SJCRH30 (cell line): ENCODE data around the gene SPARCL1. TPM values are rescaled to one million over a fixed set of nuclear protein-coding genes. Genes with fewer than 3 reads are reported as not detected.
A peak's percentile ranks its signal among the peaks of the same experiment; 100 is the strongest.
"Not testable (repeated sequence)": the region's sequence is repeated elsewhere in the genome, so short reads cannot be mapped to it uniquely, and the experiment has no call there.

Experiments used
- DNase-seq, 2 experiments: peaks; one replicate each; pipeline ENCODE4 v3.0.0-alpha.2; 2015 to 2020
- H3K27ac ChIP-seq: fragments of 250-450 bp; sonication (Bioruptor Pico); 2 replicates; pipeline ENCODE4 v1.5.1; 2020; ENCODE audit warnings: mild to moderate bottlenecking, moderate library complexity
- H3K27me3 ChIP-seq: fragments of 250-450 bp; sonication (Bioruptor Pico); 2 replicates; pipeline ENCODE4 v1.5.1; 2020; ENCODE audit warnings: mild to moderate bottlenecking, moderate library complexity
- H3K36me3 ChIP-seq: fragments of 250-450 bp; sonication (Bioruptor Pico); 2 replicates; pipeline ENCODE4 v1.5.1; 2020; ENCODE audit warnings: mild to moderate bottlenecking, moderate library complexity
- H3K4me1 ChIP-seq: fragments of 250-450 bp; sonication (Bioruptor Pico); 2 replicates; pipeline ENCODE4 v1.5.1; 2020; ENCODE audit warnings: mild to moderate bottlenecking, moderate library complexity
- H3K4me3 ChIP-seq: fragments of 250-450 bp; sonication (Bioruptor Pico); 2 replicates; pipeline ENCODE4 v1.5.1; 2020; ENCODE audit warnings: mild to moderate bottlenecking, moderate library complexity
- H3K9me3 ChIP-seq: fragments of 250-450 bp; sonication (Bioruptor Pico); replicated peaks from 2 replicates; pipeline ENCODE4 v1.5.1; 2020; ENCODE audit warnings: mild to moderate bottlenecking, moderate library complexity
- total RNA-seq: library from RNA; depleted of rRNA; stranded (reverse); fragments of >200 nt; shearing (Covaris generic); gene quantifications from 2 replicates; pipeline ENCODE4 v1.2.3, GENCODE V29; 2014; rRNA removed

SPARCL1 gene
- total RNA-seq, 1 experiment from 2014 or later: not detected

GRCh38 chr4:87424099-87424543 lies 105.1 kb downstream of the SPARCL1 start:
- not testable (repeated sequence) for H3K9me3 ChIP-seq, H3K27me3 ChIP-seq, H3K27ac ChIP-seq, H3K36me3 ChIP-seq
- H3K4me1 ChIP-seq: peaks cover 15% of the 10 kb centered on the region
- DNase-seq: peak in 1 of 2 experiments; percentile 35
- peak overlapping the region; percentile 66 for H3K4me3 ChIP-seq

Other genes with a start within 250 kb of the SPARCL1 start
- gene HSD17B13, start 206.5 kb downstream of the SPARCL1 start, total RNA-seq: 0.10 TPM in 1 of 2 replicates, not detected in the other
- gene HSD17B11, start 138.2 kb downstream of the SPARCL1 start, total RNA-seq: 57.9 and 62.5 TPM in 2 replicates
- 38.5 and 40.7 TPM in 2 replicates for gene NUDT9, start 106.8 kb downstream of the SPARCL1 start, total RNA-seq
- gene DSPP, start 79.2 kb upstream of the SPARCL1 start, total RNA-seq: 0.03 and 0.06 TPM in 2 replicates
- gene DMP1, start 120.9 kb upstream of the SPARCL1 start, total RNA-seq: 0.25 and 0.36 TPM in 2 replicates